Measurements from ENCODE around the gene GPR139.

- TF ChIP-seq CTCF (IDR thresholded peaks at IDR 0.05; ENCODE audit: borderline replicate concordance, extremely low read depth, low read length, poor library complexity, severe bottlenecking): no peak
- TF ChIP-seq EZH2 (IDR thresholded peaks at IDR 0.05; ENCODE audit: borderline replicate concordance, low read depth, low read length, severe bottlenecking): no peak
These were observed 44.1 kb downstream of the GPR139 start for GRCh38 chr16:20029611-20030010.
